ENCODE data around the gene NRXN2. TPM values are rescaled to one million over a fixed set of nuclear protein-coding genes. Genes with fewer than 3 reads are reported as not detected.
A peak's percentile ranks its signal among the peaks of the same experiment; 100 is the strongest.

Gene NRXN2
- total RNA-seq, 1 experiment from 2014 or later = not detected

GRCh38 chr11:64568041-64568571, 154.9 kb downstream of the NRXN2 start:
- no peak overlapping the region for H3K27ac Mint-ChIP-seq (ENCODE audit: unreplicated experiment)
- TF ChIP-seq CTCF (IDR thresholded peaks at IDR 0.05; ENCODE audit: unreplicated experiment) = no peak
- no peaks in the 10 kb centered on the region for H3K36me3 Mint-ChIP-seq (ENCODE audit: insufficient read depth, unreplicated experiment)
- DNase-seq = no peak
- H3K9me3 Mint-ChIP-seq (ENCODE audit: low read depth, unreplicated experiment) = no peaks in the 10 kb centered on the region
- CTCF ChIA-PET = no interaction called here
- BruUV-seq (replicated peaks) = no TSS peak
- H3K4me3 Mint-ChIP-seq (ENCODE audit: low read depth, unreplicated experiment) = no peak overlapping the region
- H3K4me1 Mint-ChIP-seq (ENCODE audit: low read depth, unreplicated experiment) = peaks cover 6% of the 10 kb centered on the region
- intact Hi-C loops (cut with micrococcal nuclease; ENCODE audit: unreplicated experiment) = no loop called here
- peaks cover 34% of the 10 kb centered on the region for H3K27me3 Mint-ChIP-seq (ENCODE audit: unreplicated experiment)

GRCh38 chr11:64566915-64567891, 155.8 kb downstream of the NRXN2 start:
- Mint-ChIP-seq H3K4me1 (ENCODE audit: low read depth, unreplicated experiment) (peaks cover 6% of the 10 kb centered on the region), H3K4me3 (ENCODE audit: low read depth, unreplicated experiment) (no peak overlapping the region), H3K27ac (ENCODE audit: unreplicated experiment) (peak overlapping the region; percentile 22), H3K36me3 (ENCODE audit: insufficient read depth, unreplicated experiment) (no peaks in the 10 kb centered on the region), H3K9me3 (ENCODE audit: low read depth, unreplicated experiment) (no peaks in the 10 kb centered on the region), H3K27me3 (ENCODE audit: unreplicated experiment) (peaks cover 34% of the 10 kb centered on the region)
- no peak for TF ChIP-seq CTCF (IDR thresholded peaks at IDR 0.05; ENCODE audit: unreplicated experiment)
- CTCF ChIA-PET = no interaction called here
- BruUV-seq (replicated peaks) = no TSS peak
- no peak for DNase-seq
- intact Hi-C loops (cut with micrococcal nuclease; ENCODE audit: unreplicated experiment) = no loop called here

- Mint-ChIP-seq H3K4me3 (ENCODE audit: low read depth, unreplicated experiment) (no peak overlapping the region), H3K27ac (ENCODE audit: unreplicated experiment) (peak overlapping the region; percentile 22), H3K36me3 (ENCODE audit: insufficient read depth, unreplicated experiment) (no peaks in the 10 kb centered on the region), H3K9me3 (ENCODE audit: low read depth, unreplicated experiment) (no peaks in the 10 kb centered on the region), H3K4me1 (ENCODE audit: low read depth, unreplicated experiment) (peaks cover 6% of the 10 kb centered on the region), H3K27me3 (ENCODE audit: unreplicated experiment) (peaks cover 36% of the 10 kb centered on the region)
- DNase-seq = peak; percentile 36
- intact Hi-C loops (cut with micrococcal nuclease; ENCODE audit: unreplicated experiment) = no loop called here
- no TSS peak for BruUV-seq (replicated peaks)
- TF ChIP-seq CTCF (IDR thresholded peaks at IDR 0.05; ENCODE audit: unreplicated experiment) = no peak
- CTCF ChIA-PET = interaction anchor here (1.0 kb wide), 1 partner anchor 83 kb away, joined by 3 read pairs; no protein-coding TSS in a partner anchor
Measured at GRCh38 chr11:64566042-64566914, 156.7 kb downstream of the NRXN2 start.

All from Calu3 (cell line).